Upper lobe of left lung (tissue), 6 donors: ENCODE results near the gene OR6Q1. TPM values are rescaled to one million over a fixed set of nuclear protein-coding genes. Genes with fewer than 3 reads are reported as not detected.
A peak's percentile ranks its signal among the peaks of the same experiment; 100 is the strongest.

Experiments
- ATAC-seq, 2 donors: fragments of 200-7000 bp; cut with Tn5 transposase; one replicate each; pipeline ENCODE4 v1.9.1; 2022; ENCODE audit warnings: mild to moderate bottlenecking in 2 of 2, moderate library complexity in 2 of 2; ENCODE audit not compliant: low FRiP score in 2 of 2
- DNase-seq, 2 donors: peaks; one replicate each; pipeline ENCODE4 v3.0.0-alpha.2; 2019 to 2020
- H3K27ac ChIP-seq, 4 donors: fragments of 200-600 bp; sonication (generic); one replicate each; pipeline ENCODE4 v1.5.1; 2016 to 2019
- H3K27me3 ChIP-seq, 4 donors: fragments of 200-600 bp; sonication (generic); one replicate each; pipeline ENCODE4 v1.5.1; 2017 to 2019
- H3K36me3 ChIP-seq, 4 donors: fragments of 200-600 bp; sonication (generic); one replicate each; pipeline ENCODE4 v1.5.1; 2016 to 2019
- H3K4me1 ChIP-seq, 4 donors: fragments of 200-600 bp; sonication (generic); one replicate each; pipeline ENCODE4 v1.5.1; 2018 to 2019
- H3K4me3 ChIP-seq, 4 donors: fragments of 200-600 bp; sonication (generic); one replicate each; pipeline ENCODE4 v1.5.1; 2017 to 2019; ENCODE audit warnings: mild to moderate bottlenecking in 2 of 4, moderate library complexity in 1 of 4
- H3K9me3 ChIP-seq, 4 donors: fragments of 200-600 bp; sonication (generic); one replicate each; pipeline ENCODE4 v1.5.1; 2018 to 2019
- CTCF ChIP-seq, 6 experiments: fragments of 450-650 bp in 4 of 6; fragments of 200-600 bp in 2 of 6; sonication (generic) in 2 of 6; IDR thresholded peaks; one replicate each; pipeline ENCODE4 v1.5.1; 2016 to 2019; ENCODE audit warnings: antibody characterized with exemption in 6 of 6
- EP300 ChIP-seq, 4 donors: sonication (generic); formaldehyde crosslinking; IDR thresholded peaks; one replicate each; pipeline ENCODE4 v1.5.1; 2017; ENCODE audit warnings: antibody characterized with exemption in 4 of 4, control low read depth in 2 of 4
- POLR2A ChIP-seq, 4 donors: fragments of 450-650 bp; IDR thresholded peaks; one replicate each; pipeline ENCODE4 v1.5.1; 2016 to 2017; ENCODE audit warnings: antibody characterized with exemption in 4 of 4, mild to moderate bottlenecking in 2 of 4
- POLR2AphosphoS5 ChIP-seq, 2 donors: sonication (generic); formaldehyde crosslinking; IDR thresholded peaks; one replicate each; pipeline ENCODE4 v1.5.1; 2017; ENCODE audit warnings: antibody characterized with exemption in 2 of 2
- WGBS, 2 donors: methylation state at CpG; one replicate each; pipeline ENCODE4 v1.1.5; 2017 to 2018; 5-methylcytosine and 5-hydroxymethylcytosine counted together
- total RNA-seq, 6 donors: library from RNA; depleted of rRNA in 4 of 6; stranded (reverse); fragments of >200 nt in 4 of 6; gene quantifications; one replicate each; pipeline versions ENCODE4 v1.1.0 to v1.2.1, GENCODE V29; 2016 to 2021
- donor health status: DM: no; HTN: no; CAD: no; lungs with moderate emphysema.
- donor health status: DM: no; HTN: yes; CAD: no; lungs with severe emphysema.

OR6Q1 gene
- total RNA-seq, 6 donors from 2014 or later: not detected

GRCh38 chr11:58011771-58012170 lies 19.0 kb upstream of the OR6Q1 start:
- Histone ChIP-seq H3K4me1 (peaks cover 0 to under 1% (median 0%) of the 10 kb centered on the region in 4 donors), H3K36me3 (no peaks in the 10 kb centered on the region), H3K9me3 (no peaks in the 10 kb centered on the region), H3K27me3 (no peaks in the 10 kb centered on the region), H3K4me3 (no peak overlapping the region), H3K27ac (no peak overlapping the region)
- DNase-seq (no peak), ATAC-seq (no peak)
- WGBS, 2 donors: 64 to 69% methylated on average over 6 of the region's 6 CpGs
- TF ChIP-seq EP300 (IDR thresholded peaks at IDR 0.05): no peak
- no peak for TF ChIP-seq POLR2A (IDR thresholded peaks at IDR 0.05)
- no peak for TF ChIP-seq POLR2AphosphoS5 (IDR thresholded peaks at IDR 0.05)
- TF ChIP-seq CTCF (IDR thresholded peaks at IDR 0.05): no peak

DNA sequence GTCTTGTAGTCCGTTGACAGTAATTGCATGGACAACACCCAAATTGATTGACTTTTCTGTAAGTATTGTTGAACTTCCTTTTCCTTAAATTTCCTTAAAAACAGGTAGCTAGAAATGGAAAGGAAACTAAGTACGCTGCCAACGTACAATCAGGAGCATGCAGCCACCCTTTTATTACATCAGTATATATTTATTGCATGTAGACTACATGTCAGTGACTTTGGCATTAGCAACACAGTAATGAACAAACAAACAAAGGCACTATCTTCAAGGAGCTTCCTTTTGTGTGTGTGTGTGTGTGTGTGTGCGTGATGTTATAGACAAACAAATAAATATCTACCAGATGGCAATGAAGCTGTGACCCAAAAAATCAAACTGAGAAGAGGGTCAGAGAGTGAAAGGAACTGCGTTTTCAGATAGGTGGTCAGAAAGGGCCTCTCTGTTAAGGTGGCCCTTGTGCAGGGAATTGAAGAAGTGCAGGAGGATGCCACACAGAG lies 7.3 kb upstream of the OR6Q1 start, which contains the start of gene OR9Q1:
Gene OR9Q1 (plus strand): TSS at position 447 of the 497 bp plus-strand sequence. CDS start 155,564 bp downstream, outside the sequence.
- H3K27ac ChIP-seq: peak within 1 kb of the TSS in 3 of 4 donors; percentile 38 to 72 (median 72)
- ATAC-seq: no peak
- no peak within 1 kb of the TSS for H3K4me3 ChIP-seq

DNA sequence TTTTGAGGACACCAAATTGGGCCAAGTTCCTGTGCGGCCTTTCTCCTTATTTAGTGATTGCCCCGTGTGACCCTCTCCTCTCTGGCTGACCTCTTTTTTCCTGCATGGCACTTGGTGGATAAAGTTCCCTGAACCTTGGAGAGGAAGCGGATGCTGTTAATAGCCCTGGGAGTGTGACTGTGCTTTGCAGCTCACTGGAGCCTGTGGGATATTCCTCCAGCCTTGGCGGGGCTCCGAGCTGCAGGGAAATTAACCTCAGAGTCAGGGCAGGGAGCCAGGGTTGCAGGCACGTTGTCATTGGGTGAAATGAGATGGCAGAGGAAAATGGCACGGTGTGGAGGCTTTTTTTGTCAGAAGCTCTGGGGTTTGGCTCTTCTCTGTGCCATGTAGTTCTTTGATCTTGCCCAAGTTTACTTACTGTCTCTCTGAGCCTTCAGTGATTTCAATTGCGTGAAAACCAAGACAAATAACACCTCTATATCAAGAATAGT lies 6.1 kb upstream of the OR6Q1 start:
- peak; percentile 33 to 56 for ATAC-seq
- Histone ChIP-seq H3K27me3 (no peaks in the 10 kb centered on the region), H3K4me1 (peaks cover 10 to 48% (median 25%) of the 10 kb centered on the region in 4 donors), H3K36me3 (no peaks in the 10 kb centered on the region), H3K4me3 (no peak overlapping the region), H3K9me3 (no peaks in the 10 kb centered on the region), H3K27ac (peak overlapping the region in 2 of 4 donors; percentile 72)
- DNase-seq: peak in 1 of 2 donors; percentile 25
- no peak for TF ChIP-seq EP300 (IDR thresholded peaks at IDR 0.05)
- peak; percentile 40 to 50 for TF ChIP-seq POLR2AphosphoS5 (IDR thresholded peaks at IDR 0.05)
- TF ChIP-seq CTCF (IDR thresholded peaks at IDR 0.05): no peak
- 33 to 35% methylated on average over 8 of the region's 8 CpGs for WGBS, 2 donors

More for the DNA sequence above, 7.3 kb upstream of the OR6Q1 start, which contains the start of gene OR9Q1:
- Histone ChIP-seq H3K36me3 (no peaks in the 10 kb centered on the region), H3K27me3 (no peaks in the 10 kb centered on the region), H3K4me1 (peaks cover 9 to 38% (median 20%) of the 10 kb centered on the region in 4 donors), H3K9me3 (no peaks in the 10 kb centered on the region)
- 61 to 63% methylated on average over 5 of the region's 5 CpGs for WGBS, 2 donors
- DNase-seq: no peak
- TF ChIP-seq CTCF (IDR thresholded peaks at IDR 0.05) (no peak), POLR2AphosphoS5 (IDR thresholded peaks at IDR 0.05) (peak in 1 of 2 donors; percentile 12), EP300 (IDR thresholded peaks at IDR 0.05) (peak in 1 of 4 donors; percentile 30), POLR2A (IDR thresholded peaks at IDR 0.05) (no peak)

DNA sequence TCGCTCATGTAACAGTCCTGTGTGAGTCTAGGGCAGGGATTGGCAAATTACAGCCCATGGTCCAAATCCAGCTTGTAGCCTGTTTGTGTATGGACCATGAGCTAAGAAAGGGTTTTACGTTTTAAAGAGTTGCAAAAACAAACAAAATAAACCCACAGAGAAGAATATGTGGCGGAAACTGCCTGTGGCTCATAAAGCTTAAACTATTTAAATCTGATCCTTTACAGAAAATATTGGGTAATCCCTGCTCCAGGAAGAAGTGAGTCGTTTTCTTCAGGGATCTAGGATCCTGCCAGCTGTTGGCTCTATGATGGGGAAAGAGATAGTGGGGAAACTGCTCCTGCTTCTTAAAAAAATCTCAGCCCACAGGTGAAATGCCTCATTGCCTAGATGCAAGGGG lies 3.4 kb upstream of the OR6Q1 start:
- no peaks in the 10 kb centered on the region for H3K36me3 ChIP-seq
- DNase-seq (no peak), ATAC-seq (no peak)
- no peaks in the 10 kb centered on the region for H3K9me3 ChIP-seq
- H3K27me3 ChIP-seq: no peaks in the 10 kb centered on the region
- H3K4me1 ChIP-seq: peaks cover 10 to 57% (median 25%) of the 10 kb centered on the region in 4 donors
- TF ChIP-seq EP300 (IDR thresholded peaks at IDR 0.05) (no peak), POLR2A (IDR thresholded peaks at IDR 0.05) (no peak), CTCF (IDR thresholded peaks at IDR 0.05) (no peak), POLR2AphosphoS5 (IDR thresholded peaks at IDR 0.05) (no peak)
- H3K4me3 ChIP-seq: no peak overlapping the region
- 66 to 74% methylated on average over 4 of the region's 4 CpGs for WGBS, 2 donors
- H3K27ac ChIP-seq: no peak overlapping the region
